NCI-H2081 (cell line): ENCODE measurements around the gene KIF6.
"Not testable (repeated sequence)": the region's sequence is repeated elsewhere in the genome, so short reads cannot be mapped to it uniquely, and the experiment has no call there.

Experiments used
- DNase-seq, 2 experiments: peaks; one replicate each; lab custom pipeline; 2025; lab: John Stamatoyannopoulos, UW

Gene KIF6

DNA sequence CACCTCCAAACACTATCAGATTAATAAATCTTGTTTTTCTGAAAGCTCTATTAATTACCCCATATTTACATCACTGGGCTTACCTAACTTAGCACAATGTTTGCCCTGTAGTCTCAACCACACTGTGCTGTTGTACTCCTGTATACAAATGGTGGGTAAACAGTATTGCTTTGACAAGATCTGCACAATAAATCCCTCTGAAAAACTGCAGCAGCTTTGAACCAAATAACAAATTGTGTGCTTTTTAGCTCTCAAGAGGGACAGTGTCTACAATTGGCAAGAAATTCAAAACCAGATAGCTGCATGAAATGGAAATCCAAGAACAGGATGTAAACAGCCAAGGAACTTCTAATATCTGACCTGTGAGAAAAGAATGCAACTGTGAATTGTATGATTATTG is 10.4 kb downstream of the KIF6 start:
- DNase-seq, result no peak

DNA sequence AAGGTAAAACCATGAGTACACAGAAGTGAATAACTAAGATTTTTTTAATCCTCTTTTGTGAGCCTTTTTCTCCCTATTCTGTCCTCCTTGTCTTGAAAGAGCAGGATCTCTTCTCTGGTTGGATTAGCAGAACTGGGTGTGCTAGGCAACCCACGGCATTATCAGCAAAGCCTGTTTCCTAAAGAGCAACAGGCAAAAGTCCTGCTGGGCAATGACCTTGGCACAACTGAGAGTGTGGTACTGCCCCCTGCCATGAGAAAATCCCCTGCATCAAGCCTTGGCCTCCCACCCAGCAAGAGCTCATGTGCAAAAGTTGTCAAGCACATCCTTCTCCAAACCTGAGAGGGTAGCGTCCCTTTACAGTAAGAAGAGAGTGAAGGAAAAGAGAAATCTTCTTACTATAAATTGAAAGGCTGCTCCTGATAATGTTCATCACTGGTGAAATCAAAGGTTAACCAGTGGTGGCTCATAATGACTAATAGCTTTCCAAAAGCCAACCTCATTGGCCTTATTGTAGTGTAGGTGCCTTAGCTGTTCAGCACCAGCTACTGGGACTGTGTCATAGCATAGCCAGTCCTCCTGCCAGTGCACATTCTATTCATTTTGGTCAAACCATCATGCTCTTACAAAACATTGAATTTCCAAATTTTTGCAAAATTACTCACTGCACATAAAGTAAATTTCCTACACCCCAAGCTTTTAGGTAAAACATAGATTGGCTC is 17.1 kb downstream of the KIF6 start:
- DNase-seq, result no peak

DNA sequence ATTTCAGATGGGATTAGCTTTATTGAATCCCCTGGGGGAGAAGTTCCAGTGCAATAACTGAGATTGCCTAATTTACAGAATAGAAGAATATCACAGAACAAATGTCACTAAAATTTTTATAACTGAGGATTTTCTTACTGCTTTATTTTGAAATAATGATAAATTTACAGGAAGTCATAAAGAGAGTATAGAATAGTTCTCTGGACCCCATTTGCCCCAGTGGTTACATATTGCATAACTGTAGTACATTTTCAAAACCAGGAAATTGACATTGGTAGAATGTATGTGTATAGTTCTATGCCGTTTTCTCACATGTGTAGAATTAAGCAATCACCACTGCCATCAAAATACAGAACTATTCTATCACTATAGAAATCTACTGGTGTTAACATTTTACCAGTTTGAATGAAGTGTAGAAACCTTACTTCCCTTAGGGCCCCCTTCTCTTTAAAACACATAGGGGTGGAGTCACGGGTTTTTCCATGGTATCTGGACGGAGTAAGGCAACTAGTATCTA is 18.3 kb downstream of the KIF6 start:
- no peak for DNase-seq

DNA sequence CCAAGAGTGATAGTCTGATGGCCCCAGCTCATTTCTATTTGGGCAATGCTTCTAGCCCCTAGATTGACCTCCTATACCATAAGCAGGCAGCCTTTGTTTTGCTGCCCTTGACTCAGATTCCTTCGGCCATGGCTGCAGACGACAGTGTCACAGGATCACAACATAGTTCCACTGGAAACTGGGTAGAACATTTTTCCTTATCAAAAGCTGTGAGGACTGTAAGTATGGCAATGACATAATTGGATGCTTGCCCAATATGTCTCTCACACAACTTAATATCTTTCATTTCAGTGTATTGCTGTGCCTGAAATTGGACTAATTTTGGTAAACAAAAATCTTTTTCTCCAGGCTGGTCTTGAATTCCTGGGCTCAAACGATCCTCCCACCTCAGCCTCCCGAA is 22.9 kb downstream of the KIF6 start:
- DNase-seq, result no peak

DNA sequence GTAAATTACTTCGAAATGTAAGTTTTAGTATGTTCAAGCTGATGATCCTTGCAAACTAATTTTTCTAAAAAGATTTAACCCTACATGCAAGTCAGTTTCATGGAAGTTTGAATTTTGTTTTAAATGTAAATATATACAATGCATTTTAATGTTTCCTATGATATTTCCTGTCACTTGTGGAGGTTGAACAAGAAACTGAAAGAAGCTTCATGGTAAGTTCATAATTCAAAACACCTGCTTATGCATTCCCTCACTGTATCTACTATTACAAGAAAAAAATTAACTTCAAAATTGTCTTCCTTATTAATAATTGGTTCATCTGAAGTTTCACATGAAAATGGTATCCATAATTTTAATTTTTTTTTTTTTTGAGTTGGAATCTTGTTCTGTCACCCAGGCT is 24.8 kb downstream of the KIF6 start:
- no peak for DNase-seq

DNA sequence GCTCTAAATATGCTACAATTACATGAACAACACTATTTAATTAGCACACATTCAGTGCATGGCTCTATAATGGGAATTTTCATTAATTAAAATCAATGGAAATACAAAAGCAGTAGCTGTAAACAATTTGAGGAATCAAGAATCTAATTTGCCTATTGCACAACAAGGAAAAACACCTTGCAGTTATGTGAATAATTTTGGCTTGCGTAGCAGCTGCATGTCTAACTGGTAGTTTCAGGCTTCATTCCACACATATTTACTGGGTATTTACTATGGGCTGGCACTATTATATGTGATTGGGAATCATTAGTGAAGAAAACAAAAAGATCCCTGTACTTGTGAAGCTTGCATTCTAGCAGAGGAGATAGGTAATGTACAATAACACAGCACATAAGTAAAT is 26.4 kb downstream of the KIF6 start:
- DNase-seq, result no peak

DNA sequence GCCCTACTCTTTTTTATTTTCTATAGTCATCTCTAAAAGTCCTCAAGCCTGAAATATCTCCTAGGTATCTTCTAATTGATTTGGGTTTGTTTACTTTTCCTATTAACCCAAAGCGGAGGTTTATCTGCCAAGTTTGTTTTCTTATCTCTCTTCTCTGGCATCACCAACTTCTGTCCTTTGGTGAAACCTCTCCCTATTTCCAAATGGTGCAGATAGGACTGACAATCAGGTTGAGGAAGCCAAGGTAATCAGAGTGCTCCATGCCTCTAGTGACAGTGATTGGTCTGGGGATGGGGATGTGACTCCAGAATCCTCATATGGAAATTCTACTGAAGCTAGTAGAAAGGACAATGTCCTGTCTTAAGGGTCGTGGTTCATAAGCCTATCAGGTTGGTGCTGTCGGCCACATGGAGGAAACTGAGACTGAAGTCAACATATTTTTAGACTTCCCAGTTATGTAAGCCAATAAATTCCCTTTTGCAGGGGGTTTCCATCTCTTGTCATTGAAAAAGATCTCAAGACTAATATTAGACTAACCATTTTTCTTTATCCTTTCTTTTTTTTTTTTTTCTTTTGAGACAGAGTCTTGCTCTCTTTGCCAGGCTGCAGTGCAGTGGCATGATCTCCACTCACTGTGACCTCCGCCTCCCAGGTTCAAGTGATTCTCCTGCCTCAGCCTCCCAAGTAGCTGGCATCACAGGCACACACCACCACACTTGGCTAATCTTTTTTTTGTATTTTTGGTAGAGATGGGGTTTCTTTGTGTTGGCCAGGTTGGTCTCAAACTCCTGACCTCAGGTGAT is 28.0 kb downstream of the KIF6 start:
- no peak for DNase-seq

DNA sequence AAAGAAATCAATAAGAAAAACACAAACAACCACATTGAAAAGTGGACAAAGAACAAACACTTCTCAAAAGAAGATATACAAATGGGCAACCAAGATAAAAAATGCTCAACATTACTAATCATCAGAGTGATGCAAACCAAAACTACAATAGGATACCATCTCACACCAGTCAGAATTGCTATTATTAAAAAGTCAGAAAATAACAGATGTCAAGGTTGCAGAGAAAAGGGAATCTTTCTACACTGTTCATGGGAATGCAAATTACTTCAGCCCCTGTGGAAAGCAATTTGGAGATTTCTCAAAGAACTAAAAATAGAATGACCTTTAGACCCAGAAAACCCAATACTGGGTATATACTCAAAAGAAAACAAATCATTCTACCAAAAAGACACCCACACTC is 29.8 kb downstream of the KIF6 start:
- no peak for DNase-seq

DNA sequence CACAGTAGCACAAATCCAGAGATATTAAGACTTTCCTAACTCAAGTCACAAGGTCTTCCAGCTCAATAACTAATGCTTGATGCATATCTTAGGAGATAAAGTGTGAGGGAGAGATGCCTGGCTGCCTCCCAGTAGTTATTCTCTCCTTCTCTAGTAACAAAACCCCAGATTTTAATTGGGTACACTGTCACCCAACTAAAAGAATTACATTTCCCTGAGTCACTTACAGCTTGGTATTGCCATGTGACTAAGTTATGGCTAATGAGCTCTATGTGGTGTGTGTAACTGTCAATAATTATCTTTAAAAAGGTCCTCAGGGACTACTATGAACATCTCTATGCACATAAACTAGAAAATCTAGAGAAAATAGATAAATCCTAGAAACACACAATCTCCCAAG is 32.0 kb downstream of the KIF6 start:
- no peak for DNase-seq

DNA sequence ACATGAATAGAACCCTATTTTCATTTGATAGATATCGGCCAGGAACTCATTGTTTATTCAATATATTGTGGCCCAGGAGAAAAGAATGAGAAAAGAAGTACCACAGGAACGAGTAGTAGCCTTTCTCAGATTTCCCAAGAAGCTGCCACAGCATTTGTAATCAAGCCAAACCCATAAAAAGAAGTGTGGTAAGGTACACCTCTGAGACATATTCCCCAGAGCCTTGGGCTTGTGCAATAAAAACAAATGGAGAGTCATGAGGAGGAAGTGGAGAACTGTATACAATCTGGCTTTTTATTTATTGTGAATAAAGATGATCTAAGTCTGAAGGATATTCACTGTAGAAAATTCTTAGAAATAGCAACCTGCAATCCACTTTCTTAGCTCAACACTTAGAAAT is 36.7 kb downstream of the KIF6 start:
- DNase-seq, result no peak

DNA sequence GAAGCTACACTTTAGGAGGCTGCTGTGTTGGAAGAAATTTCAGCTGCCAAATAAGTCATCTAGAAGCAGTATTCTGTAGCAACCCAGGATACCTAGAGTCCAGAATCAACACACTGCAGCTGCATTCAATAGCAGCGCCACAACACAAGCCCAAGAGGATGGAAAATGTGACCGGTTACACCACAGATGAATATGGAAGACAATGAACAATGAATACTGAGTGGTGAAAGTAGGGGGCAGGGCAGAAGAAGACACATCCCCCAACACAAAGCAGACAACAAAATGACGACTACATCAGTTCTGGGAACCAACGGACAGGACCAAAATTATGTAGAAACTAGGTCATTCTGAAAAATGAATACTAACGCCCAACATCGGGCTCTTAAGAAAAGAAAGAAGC is 38.2 kb downstream of the KIF6 start:
- DNase-seq, result no peak

DNA sequence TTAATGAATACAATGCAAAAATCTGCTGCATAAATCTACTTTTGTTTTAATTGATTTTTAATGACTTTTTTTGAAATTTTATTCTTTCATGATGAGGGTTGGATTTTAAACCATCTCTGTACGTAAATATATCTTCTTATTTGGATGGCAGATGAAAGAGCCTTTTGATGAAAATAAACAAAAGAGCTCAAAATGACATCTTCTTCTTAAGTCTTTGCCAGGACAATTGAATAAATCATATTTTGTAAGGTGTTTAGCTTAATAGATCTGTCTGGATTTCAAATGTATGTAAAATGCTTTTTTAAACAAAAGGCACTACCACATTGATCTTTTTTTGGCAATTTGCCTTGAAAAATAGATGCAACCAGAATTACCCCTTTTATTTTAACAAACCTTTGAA is 39.3 kb downstream of the KIF6 start:
- DNase-seq, result no peak

DNA sequence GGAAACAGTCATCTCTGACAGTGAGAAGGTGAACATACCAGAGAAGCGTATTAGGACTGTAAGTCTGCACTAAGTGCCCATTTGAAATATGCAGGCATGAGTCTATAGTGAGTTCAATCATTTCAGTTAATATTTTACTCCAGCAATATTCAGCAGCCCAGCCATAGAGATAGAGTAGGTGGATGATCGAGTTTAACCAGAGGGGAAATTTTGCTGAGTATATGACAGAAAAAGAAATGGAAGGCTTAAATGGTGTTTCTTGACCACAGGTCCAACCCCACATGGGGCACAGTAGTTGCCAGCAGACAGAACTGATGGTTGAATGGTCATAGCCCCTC is 39.8 kb downstream of the KIF6 start:
- no peak for DNase-seq

DNA sequence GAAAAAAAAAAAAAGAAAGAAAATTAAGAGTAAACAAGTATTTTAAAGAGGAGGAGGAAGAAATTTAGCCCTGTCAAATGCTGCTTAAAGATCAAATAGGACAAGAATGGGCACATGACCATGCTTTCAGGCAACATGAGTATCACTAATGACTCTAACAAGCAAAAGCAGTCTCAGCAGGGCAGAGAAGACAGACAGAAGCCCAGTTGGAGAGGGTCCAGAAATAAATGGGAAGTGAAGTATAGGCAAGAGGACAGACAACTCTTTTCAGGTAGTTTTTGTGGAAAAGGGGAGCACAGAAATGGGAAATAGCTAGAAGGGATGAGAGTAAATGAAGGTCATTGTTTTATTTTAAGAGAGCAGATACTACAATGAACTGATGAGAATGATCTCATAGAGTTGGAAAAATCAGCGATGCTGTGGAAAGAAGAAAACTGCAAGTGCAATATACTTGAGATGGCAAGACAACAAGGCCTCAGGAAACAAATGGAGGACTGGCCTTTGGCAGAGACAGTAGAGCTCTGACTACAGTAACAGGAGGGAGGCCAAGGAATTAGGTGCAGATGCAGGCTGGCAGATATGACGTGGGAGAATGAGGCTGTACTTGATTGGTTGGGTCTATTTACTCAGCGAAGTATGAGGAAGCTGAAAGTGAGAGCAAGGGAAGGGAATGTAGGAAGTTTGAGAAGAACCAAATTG is 40.3 kb downstream of the KIF6 start:
- no peak for DNase-seq

DNA sequence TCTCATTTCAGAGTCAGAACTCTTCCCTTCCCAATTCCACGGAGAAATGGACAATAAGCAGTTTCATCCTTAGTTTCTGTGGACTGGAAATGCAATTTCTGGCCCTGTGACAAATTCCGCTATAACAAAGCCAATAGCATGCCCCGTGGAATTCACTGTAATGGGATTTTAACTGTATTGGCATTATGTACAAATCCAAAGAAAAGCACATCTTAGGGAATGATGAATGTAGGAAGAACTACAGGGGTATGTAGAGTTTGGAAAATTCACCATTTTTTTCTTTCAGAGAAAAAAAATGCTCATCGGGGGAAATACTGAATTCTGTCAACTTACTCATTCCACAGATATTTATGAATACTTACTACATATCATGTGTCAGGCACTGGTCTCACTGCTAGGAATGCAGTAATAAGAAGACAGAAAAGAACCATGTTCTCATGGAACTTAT is 43.5 kb downstream of the KIF6 start:
- no peak for DNase-seq

DNA sequence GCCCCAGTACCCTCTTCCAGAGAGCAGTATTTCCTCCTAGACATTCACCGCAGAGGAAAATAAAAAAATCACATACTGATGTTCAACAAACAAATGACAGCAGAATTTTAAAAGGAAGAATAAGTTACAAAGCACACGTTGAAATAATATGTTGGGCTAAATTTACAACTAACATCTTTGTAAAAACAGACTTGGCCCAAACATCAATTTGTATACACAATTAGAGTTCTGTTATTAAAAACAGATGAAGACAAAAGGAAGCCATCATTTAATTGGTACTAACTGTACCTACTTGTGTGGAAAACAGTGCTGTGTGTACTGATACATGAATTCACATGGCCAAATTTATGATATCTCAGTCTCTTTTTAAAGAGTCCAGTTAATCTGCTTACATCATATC is 46.3 kb downstream of the KIF6 start:
- no peak for DNase-seq

DNA sequence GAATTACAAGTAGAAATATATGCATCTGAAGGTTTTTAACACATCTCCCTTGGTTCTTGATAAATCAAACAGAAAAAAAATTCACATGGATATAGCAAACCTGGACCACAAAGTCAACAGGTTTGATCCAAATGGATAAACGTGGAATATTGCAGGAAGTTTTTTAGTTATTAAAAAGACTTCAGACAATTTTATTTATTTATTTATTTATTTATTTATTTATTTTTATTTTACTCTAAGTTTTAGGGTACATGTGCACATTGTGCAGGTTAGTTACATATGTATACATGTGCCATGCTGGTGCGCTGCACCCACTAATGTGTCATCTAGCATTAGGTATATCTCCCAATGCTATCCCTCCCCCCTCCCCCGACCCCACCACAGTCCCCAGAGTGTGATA is 47.9 kb downstream of the KIF6 start:
- DNase-seq, result not testable (repeated sequence)

DNA sequence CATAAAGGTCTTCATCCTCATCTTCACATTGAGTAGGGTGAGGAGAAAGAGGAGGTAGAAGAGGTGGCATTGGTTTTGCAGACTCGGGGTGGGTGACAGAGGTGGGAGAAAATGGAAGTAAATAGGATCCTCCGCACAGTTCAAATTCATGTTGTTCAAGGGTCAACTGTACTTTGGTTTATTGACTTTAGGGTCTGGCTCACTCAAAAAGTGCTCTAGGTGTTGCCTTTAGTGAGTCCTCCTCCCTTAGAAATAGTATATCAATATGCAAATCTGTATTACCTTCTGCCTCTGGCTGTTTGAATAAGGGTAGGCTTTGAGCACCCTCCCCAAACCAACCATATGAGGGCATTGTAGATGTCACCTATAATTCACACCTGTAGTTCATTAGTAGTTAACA is 54.7 kb downstream of the KIF6 start:
- DNase-seq, result no peak

DNA sequence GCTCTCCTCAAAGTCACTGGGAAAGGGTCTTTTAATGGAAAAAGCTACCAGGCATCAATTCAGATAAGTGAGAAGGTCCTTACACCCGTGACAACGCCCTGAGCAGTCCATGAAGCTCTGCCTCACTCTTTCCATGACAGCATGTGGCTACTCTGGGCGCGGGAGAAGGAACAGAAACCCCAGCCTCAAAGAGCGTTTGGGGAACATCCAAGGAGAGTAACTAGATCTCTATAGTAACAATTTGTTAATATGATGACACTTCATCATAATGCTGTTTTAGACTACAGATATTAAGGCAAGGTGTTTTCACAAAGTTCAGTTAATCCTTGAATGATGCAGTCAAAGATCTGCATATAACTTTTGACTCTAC is 55.2 kb downstream of the KIF6 start:
- no peak for DNase-seq

DNA sequence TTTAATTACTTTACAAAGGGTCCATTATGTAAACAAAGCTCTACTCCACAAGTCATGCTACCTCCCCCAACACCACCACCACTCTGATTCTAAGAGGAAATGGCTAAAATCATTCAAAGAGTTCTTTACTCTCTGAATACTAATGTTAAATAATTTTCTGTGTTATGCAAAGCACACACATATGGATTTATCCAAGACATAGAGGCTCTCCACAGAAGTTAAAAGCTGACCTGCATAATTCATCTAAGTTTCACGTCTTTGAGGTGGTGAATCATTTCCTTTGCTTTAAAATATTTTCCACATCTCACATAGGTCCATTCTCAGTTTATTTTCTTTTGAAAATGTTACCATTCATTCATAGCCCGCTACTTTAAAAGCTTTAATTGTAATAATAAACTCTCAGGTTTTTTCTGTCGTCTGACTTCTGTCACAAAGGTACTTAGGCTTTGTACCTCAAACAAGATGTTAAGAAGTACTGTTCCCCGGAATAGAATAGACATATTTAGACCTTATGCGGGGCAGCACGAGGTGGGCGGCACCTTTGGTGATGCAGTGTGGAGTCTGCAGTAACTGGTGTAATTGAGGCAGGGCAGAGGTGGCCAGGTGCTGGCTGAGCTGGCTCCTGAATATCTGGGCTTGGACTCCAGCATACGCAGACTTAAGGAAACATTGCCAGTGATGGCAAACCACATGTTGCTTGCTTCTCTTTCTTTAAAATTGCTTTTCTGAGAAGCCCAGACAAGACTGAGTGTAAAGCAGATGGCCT is 55.8 kb downstream of the KIF6 start:
- no peak for DNase-seq

DNA sequence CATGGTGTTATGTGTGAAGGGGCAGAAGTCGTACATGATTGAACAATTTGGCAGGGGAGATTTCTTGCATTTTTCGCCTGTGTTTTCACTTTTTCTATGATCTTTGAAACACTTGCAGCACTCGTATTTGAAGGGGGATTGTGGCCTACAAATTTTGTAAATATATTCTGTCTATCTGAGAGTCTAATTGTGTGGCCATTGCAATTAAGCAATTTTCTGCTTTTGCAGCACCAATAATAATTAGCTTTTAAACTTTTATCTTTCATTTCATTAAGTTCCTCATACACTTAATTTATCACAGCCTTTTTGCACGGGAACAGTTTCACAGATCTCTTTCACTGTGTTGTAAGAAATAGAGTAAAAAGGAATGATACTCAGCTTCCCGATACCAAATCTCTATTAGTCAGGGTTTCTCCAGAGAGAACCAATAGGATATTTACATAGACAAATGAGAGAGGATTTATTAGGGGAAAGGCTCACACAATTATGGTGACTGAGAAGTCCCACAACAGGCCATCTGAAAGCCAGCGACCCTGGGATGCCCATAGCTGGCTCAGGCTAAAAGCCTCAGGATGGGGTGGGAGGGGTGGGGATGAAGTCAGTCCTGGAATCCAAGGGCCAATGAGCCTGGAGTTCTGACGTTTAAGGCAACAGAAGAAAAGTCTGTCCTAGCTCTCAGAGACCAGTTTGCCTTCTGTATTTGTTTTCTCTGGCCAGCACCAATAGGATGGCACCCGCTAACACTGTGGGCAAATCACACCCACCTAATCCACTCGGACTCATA is 58.3 kb downstream of the KIF6 start:
- DNase-seq, result no peak
